GM19351 (cell line): ENCODE results near the gene RTN4IP1.

Source experiments
- ATAC-seq: cut with Tn5 transposase; IDR thresholded peaks from one replicate; pipeline ENCODE4 v1.9.1; 2021; ENCODE audit warnings: mild to moderate bottlenecking, moderate library complexity; ENCODE audit not compliant: unreplicated experiment

The RTN4IP1 gene

DNA sequence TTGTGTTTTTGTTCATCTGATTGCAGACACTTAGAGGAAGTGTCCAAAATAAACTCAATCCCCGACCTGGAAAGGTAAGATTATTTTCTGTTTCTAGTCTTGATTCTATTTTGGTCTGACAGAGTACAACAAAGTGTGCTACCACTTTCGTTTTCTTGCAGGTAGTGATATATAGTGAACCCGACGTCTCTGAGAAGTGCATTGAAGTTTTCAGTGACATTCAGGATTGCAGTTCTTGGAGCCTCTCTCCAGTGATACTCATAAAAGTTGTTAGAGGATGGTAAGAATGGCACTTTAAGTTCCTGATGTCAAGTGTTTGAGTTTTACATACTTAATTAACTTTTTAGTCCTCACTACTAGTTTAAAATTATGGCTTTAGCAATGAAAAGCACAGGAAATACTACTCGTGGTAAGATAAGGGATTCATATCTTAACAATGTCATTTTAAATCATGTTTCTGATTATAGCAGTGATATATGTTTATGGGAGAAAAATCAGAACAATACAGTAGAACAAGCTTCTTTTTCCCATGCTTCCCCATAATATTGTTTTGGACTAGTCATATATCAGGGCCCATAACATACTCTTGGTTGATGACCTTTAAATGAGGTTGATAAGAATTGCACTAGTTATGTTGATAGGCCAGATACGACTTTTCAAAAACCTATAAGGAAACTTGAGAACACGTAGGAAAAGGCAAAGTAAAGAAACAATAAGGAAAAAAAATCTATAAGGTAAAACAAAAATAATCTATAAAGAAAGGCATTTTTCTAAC, 104.0 kb downstream of the RTN4IP1 start:
- ATAC-seq: peak; percentile 46

- no peak for ATAC-seq
These were observed 106.6 kb downstream of the RTN4IP1 start for GRCh38 chr6:106522562-106523250.
